M059J (cell line): ENCODE results near the gene TOX3. TPM values are rescaled to one million over a fixed set of nuclear protein-coding genes. Genes with fewer than 3 reads are reported as not detected.

Source experiments
- DNase-seq: peaks from one replicate; pipeline ENCODE4 v3.0.0-alpha.2; 2012; ENCODE audit warnings: low read depth
- total RNA-seq: library from RNA; depleted of rRNA; stranded (reverse); fragments of >200 nt; shearing (Covaris generic); gene quantifications from 2 replicates; pipeline ENCODE4 v1.2.3, GENCODE V29; 2014

The TOX3 gene
- total RNA-seq, 1 experiment from 2014 or later: not detected

DNA sequence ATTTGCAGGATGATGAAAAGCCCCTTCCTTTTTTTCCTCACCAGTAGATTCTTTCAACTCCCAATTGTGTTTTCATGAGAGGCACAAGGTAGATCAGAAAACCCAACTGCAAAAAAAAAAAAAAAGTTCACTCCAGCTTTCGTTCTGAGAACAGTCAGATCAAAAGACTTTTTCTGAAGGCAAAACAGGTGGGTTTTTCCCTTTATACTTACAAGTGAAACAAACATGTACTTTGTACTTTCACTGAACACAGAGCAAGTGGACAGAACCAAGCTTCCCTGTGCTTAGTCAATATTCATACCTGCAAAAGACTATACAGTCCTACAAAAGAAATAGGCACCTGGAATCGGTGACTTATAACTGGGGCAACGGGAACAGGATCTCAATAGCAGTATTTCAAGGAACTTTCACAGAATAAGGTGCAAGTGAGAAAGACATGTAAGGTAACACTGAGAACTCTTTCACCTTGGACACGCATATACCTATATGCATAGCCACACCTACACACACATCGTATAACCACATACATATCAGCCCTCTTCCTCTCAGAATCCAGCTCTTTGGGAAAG, 54.1 kb downstream of the TOX3 start:
- DNase-seq: no peak

DNA sequence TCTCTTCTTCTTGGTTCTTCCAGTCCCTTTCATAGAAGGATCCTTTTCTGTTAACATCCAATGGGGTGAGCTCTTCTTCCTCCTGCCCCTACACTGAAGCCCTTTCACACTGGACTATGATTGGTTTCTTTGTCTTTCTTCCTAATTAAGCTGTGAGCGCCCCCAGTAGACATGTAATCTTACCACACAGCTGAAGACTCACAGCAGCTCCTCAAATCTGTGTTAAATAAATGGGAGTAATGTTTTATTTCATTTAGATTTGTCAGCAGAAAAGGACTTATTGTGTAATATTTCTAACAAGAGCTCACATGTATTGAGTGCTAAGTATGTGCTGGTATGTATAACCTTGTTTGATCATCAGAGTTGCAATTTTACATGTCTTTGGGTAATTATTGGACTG, 55.7 kb downstream of the TOX3 start:
- no peak for DNase-seq

DNA sequence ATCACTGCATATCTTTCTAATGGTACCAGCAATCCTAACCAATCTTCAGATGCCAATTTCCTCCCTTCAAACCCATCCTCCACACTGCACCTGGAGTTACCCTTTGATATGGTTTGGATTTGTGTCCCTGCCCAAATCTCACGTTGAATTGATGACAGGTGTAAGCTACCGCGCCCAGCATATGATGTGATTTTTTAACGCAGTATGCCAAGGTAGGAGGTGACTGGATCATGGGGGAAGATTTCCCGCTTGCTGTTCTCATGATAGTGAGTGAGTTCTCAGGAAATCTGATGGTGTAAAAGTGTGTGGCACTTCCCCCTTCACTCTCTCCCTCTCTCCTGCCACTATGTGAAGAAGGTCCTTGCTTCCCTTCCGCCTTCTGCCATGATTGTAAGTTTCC, 57.0 kb downstream of the TOX3 start:
- no peak for DNase-seq

DNA sequence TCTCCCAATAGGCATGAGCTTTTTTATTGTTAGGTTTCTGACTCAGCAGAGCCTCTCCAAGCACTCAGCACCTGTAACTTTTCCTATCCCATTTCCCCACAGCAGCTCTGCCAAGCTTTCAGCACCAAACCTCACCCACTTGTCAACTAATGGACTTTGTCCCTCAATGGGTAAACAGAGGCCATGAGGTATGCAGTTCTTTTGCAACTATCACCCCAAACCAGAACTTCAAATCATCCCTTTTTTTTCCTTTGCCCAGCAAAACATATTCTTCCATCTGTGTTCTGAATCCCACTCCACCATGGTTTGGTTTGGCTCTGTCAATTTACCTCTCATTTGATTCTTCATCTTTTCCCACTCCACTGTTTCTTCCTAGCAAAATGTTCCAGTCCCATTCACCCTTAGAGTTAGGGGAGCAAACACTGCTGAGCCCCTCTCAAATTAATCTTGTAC, 58.1 kb downstream of the TOX3 start:
- no peak for DNase-seq

DNA sequence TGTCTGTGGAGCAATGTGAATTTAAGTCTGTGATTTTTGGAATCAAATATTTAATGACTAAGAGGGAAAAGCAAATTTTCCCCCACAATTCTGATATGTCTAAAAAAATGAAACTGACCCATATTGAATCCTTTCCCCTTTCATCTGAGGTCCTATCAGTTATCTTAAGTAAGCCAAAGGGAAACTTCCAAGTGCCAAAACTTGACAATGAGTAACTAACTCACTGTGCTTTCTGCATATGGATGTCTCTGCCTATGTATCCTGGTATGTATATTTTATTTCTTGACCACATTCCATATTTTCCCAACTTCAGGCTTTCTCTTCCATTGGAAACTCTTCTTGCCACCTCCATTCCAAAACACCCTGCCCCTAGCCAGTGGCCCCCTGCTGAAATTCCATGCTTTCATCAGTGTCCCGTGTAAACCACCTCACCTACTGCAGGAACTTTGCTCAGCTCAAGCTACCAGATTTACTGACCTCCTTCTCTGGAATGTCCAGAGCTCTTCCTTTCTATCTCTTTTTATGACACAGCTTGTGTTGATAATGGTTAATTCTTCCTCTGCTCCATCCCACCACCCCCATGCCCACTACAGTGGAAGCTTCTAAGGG, 59.0 kb downstream of the TOX3 start:
- DNase-seq: no peak

DNA sequence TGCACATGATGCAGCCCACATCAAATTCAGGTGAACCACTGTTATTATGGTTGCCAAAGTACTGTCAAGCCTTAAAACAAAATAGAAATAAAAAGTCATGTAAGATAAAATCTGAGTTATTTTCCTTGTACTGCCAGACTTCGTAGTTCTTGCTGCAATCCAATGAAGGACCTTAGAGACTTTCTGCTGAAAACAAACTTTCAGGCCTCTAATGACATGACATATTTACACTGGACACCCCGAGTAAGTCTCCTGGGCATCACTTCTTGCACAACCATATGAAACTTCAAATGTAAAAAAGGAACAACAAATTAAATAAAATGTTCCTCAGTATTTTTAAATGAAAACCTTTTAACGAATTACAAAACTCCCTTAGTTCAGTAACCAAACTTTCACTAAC, 66.7 kb downstream of the TOX3 start:
- DNase-seq: no peak

DNA sequence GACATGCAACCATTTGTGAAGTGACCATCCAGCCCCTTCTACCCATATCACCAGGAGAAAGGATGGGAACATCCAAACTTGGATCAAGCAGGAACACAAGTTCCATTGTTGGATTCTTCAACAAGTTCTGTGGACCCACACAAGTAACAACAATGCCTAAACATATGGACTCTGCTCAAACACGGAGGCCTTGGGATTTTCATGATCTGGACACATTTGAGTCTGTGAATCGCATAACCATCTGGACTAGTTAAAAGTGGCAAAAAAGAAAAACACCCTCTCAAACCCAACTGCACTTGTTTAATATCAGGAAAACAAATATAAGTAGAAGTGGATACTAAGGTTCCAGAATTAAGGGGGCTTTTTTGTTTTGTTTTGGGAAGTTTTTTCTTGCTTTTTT, 70.8 kb downstream of the TOX3 start:
- no peak for DNase-seq

DNA sequence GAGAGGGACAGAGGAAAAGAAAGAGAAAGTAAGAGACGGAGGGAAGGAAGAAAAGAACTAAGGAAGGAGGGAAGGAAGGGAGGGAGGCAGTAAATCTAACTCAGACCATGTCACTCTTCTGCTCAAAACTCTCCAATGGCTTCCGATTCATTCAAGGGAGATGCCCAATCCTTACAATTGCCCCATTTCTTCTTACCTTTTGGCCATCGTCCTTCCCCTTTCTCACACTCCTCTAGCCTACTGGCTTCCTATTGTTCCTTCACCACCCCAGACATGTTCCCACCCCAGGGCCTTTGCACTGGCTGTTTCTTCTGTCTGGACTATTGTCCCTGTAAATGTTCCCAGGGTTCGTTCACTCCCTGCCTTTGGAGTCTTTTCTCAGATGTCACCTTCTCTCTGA, 72.3 kb downstream of the TOX3 start:
- no peak for DNase-seq

DNA sequence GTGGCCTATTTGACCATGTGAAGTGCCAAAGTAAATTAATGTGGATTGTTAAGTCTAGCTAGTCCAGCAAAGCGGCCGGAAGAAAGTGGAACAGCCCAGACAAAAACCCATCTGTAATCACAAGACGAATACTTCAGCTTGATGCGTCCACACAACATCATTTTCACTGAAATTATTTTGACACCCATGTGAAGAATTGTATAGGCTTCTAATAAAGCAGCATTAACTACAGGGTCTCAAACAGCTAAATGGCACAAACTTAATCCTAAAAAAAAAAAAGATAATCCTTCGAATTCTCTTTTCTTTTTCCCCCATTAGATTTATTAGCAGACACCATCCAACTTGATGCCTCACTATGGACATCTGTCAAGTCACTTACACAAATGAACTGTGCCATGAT, 73.8 kb downstream of the TOX3 start:
- DNase-seq: no peak

DNA sequence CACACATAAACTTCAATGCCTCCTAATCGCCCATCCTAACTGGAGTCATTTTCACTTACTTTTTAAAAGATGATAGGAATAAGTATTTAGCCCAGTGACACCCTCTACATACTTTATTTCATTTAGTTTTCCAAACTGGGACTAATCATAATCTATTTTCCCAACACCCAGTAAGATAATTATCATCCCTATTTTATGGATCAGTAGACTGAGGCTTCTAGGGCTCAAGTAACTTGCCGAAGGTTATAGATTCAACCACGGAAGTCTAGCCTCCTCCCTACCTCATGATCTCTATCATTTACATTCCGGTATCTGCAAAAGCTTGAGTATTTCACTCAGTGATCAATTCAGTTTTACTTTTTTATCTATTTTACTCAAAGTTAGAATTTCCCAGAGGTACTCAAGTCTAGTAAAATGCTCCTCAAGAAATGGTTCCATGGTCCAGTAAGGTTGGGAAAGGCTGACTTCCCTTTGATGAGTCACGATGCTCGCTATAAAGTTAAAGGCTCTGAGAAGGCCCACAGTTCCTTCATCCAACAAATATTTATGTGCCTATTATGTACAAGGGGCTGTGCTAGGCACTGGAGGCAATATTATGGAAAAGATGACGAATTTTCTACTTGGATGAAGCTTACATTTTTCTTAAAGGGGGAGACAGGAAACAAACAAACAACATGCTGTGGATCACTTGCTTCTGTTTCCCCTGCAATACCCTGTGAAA, 75.1 kb downstream of the TOX3 start:
- peak; percentile 9 for DNase-seq

DNA sequence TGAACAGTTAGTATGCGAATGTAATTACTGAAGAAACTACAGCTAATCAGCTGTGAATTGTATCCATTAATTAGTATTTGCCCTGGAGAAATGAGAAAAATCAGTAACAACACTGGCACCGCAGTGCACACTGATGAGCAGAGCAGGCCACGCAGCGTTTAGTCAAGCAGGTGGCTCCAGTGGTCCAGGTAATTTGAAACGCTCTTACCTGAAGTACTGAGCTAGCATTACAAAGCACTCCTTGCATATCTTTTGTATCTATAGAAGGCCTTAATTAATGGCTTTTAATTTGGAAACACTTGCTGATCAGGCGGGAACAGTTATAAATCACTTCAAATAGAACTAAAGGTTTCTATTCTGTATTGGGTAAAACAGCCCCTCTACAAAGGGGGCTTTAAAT, 76.4 kb downstream of the TOX3 start:
- no peak for DNase-seq

DNA sequence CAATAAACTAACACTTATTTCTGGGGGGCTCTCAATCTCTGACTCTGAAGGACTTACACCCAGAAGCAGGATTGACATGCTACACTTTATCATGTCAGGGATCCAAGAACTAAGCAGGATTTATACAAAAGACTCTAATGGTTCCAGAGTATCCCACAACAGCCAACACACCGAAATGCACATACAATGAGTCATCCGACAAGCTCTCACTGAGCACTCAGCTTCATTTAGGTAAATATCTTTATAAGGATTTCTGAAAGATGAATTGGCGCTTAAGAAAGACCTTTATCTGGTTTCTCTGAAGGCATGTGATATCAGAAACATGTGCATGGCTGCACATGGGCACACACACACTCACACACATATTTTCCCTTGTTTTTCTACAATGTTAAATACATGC, 77.2 kb downstream of the TOX3 start:
- DNase-seq: peak; percentile 10

DNA sequence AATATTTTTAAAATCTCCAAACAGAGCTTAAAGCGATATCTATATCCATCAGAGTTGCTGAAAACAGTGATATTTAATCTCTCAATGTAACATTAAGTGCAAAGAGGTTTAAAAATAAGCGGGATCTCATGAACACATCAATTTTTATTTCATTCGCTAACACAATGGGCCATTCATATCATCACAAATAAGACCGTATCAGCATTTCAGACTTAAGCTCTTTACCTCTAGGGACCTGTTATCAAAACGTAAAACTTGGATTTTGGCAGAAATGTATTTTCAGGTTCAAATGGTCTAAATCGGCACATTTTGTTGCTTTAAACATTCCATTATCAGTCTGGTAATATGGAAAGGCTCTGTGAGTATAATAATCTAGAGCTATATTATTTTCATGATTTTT, 77.9 kb downstream of the TOX3 start:
- no peak for DNase-seq

DNA sequence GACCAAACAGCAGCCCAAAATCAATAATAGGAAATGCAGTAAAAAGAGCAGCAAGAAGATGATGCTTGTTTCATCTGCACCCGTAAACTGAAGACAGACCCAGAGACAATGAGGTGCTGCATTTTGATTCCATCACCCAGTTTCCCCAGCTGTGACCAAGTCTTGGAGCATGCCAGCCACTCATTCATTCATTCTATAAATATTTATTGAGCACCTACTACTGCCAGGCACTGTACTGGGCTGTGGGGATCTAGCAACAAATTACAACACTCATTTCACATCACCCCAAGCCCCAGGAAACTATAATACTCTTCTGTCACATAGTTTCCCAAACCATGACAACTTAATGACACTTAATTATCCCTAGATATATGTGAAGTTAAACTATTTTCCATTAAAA, 79.2 kb downstream of the TOX3 start:
- DNase-seq: no peak

DNA sequence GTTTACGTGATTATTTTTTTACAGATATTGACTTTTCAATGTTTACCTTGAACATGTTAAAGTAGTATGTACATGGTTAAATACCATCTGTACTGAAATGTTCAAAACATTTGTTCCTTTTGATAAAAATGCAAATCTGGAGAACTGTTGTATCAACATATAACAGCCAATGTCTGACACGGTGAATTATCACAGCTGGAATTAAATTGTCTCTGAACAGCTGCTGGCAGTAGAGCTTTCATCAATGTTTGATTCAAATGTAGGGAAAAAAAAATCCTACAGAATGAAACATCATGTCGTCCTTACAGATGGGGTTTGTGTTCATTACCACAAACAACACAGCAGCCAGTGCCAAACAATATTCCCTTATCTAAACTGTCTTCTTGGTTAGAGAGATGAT, 79.9 kb downstream of the TOX3 start:
- DNase-seq: no peak

DNA sequence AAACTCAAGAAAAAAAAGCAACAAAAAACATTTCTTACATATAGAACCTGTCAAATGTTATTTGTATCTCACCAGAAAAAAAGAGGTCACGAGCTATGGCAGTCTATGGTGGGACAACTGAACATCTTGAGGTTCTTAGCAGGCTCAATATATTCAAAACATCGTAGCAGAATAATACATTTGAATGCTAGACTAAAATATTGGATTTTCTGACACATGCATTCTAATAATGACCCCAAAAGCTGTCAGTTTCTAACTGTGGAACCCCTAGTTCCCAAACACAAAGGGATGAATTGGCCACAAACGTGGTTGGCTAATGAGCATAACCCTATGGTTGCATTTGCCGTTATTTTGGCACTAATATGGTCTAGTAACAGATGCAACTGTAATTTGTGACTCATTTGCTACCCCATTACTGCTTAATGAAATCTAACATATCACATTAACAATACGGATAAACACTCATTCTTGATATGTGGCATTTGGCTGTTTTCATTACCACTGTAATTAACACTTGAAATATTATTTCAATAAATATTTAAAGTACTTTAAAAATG, 81.2 kb downstream of the TOX3 start:
- no peak for DNase-seq

DNA sequence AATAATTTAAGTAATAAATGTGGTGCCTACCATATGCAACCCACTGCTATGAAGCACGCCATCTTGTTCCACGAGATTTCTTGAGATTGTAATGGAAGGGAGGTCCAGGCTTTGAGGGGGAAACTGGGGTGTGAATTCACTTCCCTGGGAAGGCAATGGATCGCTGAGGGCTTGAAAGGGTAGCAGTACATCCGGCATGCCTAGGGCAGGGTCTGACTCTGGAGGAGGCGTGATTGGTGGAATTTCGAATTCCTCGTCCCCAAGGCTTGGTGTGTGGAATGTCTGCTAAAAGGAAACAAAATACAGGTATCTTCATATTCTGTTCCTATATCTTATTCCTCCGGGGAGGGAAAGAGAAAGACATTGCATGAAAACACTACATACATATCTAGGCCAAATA, 83.0 kb downstream of the TOX3 start:
- DNase-seq: no peak

DNA sequence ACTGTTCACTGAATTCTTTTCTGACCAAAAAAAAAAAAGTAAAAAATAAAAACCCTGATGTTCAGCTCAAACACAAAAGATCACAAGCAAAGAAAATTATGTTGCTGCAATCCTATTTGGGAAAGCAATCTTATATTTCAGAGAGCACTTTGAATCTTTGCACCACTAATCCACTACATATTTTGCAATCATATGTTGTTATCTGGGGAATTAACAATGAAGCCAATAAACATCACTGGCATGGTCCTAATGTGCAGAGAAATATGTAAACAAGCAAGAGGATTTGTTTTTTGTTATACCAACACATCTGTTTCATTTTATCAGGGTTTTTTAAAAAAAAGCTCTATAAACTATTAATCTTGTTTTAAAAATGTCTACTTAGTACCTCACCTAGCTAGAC, 84.1 kb downstream of the TOX3 start:
- DNase-seq: no peak

DNA sequence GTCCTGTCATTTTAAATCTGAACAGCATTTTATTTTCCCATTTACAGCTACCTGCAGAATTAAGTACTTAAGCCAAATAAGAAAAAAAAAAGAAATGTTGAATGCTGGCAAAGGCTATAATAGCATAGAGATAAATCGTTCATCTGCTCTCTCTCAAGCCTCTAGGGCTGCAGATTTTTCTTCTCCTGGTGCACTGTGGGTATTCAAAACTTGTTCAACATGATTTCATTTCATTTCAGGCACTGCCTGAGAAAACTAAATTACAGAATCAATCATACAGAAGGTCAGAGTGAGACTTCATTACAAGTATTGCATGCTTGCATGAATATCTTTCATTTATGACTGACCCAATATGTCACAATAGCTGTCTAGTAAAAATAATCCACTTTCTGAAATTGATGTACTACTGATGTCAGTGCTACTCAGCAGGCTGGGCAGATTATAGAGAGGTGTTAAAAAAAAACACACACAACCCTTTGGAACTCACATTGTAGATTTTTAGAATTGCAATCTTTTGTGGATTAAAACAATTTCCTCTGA, 86.2 kb downstream of the TOX3 start:
- DNase-seq: no peak

DNA sequence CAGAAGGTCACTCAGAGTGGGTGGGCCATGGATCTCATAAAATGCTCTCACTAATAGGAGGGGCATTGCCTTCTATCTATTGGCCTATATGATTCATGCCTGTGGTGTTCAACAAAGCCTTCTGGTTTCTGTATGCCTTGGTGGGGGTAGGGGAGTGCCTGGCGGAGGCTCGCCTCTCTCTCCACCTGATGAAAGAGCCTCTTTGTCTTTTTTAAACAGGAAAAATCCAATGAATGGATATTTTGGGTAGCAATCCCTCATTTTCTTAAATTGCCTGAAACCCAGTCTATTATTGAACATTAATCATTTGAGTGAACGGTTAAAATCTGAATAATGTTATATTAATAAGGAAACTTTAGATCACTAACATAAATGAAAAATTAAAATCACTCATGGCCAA, 90.6 kb downstream of the TOX3 start:
- DNase-seq: no peak

DNA sequence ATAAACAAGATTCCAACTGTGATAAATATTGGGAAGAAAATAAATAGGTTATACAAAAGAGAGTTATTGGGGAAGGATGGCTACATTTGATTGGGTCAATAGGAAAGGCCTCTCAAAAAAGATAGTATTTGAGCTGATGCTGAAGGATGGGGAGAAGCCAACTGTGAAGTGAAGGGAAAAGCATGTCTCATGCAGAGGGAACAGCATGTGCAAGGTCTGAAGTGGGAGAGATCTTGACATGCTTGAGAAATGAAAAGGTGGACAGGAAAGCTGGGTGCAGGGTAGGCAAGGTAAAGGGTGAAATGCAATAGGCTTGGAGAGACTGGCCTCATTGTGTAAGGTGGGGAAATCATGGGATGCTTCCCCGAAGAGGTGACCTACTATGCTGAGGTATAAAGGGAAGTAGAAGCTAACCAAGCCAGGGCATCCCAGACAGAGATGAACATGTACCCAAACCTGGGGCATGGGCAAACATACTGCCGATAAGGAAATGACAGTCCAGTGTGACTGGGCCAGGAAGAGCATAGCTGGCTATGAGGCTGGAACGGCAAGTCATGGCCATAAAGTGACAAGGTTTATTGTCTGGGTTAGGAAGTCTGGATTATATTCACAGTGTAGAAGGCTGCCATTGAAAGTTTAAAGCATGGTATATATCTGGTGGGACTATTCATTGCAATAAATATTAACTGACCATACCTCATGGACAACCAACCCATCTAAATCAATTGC, 91.2 kb downstream of the TOX3 start:
- DNase-seq: no peak

DNA sequence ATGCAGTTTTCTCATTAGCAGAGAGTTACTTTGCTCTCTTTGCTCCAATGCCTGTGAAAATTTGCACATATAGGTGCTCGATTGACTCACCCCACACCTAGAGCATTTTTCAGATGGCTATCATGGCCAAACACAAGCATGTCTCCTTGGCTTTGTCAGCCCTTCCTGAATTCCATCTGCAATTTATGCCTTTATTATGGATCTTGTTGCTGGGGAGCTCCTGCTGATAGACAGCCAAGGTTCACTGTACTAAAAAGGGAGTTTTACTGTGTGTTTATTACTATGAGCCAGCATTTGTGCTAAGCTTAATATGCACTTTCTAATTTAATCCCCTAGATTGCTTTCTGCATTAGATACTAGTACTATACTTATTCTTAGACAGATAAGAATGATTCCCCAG, 93.3 kb downstream of the TOX3 start:
- no peak for DNase-seq
